Gastroesophageal sphincter (tissue), 3 donors: ENCODE measurements around the gene SNAPC4.

Source experiments
- EP300 ChIP-seq: sonication (generic); formaldehyde crosslinking; IDR thresholded peaks from one replicate; pipeline ENCODE4 v1.6.1; 2017; ENCODE audit warnings: antibody characterized with exemption, mild to moderate bottlenecking
- POLR2A ChIP-seq, 2 donors: fragments of 450-650 bp; IDR thresholded peaks; one replicate each; pipeline ENCODE4 v1.6.1; 2017; ENCODE audit warnings: antibody characterized with exemption in 2 of 2, mild to moderate bottlenecking in 2 of 2, moderate library complexity in 1 of 2
- POLR2AphosphoS5 ChIP-seq: sonication (generic); formaldehyde crosslinking; IDR thresholded peaks from one replicate; pipeline ENCODE4 v1.6.1; 2017; ENCODE audit warnings: antibody characterized with exemption
- TF ChIP-seq, protein P1 (sequence below), 4 experiments: fragments of 200-600 bp in 2 of 4; fragments of 450-650 bp in 2 of 4; sonication (generic) in 1 of 4; IDR thresholded peaks; one replicate each; pipeline ENCODE4 v1.5.1; 2017 to 2019; ENCODE audit warnings: antibody characterized with exemption in 4 of 4, mild to moderate bottlenecking in 2 of 4, moderate library complexity in 2 of 4

DNA sequence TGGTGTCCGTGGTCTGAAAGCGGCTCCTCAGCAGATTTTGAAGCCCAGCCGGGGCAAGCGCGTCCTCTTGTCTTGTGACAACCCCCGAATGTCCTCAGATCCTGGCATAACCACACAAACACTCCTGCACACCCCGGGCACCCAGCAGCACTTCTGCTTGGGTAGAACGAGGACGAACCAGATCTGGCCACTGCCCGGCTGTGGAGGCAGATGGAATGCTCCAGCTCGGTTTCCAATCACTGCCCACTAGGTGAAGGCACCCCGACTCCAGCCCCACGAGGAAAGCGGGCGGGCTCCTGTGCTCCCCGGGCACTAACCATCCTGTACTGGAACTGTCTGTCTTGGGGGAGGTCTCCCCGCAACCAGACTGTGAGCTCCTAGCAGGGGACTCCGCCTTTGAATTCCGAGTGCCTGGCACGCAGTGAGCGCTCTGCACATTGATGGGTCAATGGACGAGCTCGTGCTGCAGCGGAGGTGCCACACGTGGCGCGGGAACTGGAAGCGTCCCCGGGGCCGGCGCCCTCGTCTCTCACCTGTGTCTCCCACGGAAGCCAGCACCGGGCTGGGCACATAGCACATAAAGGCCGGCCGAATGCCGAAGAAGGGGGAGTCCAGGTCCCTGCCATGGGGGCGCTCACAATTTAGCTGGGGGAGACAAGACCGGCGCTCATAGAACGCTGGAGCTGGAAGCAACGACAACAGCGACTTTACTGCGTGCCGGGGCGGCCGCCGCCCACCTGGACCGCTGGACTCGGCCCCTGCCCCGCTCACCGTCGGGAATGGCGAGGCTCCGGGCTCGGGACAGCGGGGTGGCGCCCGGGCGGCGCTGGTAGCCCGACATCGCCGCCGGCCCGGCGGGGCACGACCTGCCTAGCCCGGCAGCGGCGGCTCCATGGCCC lies 9.8 kb upstream of the SNAPC4 start:
- no peak for TF ChIP-seq EP300
- no peak for TF ChIP-seq POLR2A (IDR thresholded peaks at IDR 0.05)
- TF ChIP-seq, protein P1, sequence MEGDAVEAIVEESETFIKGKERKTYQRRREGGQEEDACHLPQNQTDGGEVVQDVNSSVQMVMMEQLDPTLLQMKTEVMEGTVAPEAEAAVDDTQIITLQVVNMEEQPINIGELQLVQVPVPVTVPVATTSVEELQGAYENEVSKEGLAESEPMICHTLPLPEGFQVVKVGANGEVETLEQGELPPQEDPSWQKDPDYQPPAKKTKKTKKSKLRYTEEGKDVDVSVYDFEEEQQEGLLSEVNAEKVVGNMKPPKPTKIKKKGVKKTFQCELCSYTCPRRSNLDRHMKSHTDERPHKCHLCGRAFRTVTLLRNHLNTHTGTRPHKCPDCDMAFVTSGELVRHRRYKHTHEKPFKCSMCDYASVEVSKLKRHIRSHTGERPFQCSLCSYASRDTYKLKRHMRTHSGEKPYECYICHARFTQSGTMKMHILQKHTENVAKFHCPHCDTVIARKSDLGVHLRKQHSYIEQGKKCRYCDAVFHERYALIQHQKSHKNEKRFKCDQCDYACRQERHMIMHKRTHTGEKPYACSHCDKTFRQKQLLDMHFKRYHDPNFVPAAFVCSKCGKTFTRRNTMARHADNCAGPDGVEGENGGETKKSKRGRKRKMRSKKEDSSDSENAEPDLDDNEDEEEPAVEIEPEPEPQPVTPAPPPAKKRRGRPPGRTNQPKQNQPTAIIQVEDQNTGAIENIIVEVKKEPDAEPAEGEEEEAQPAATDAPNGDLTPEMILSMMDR (IDR thresholded peaks at IDR 0.05): peak in 1 of 4 experiments; percentile 6
- TF ChIP-seq POLR2AphosphoS5: no peak
